ENCODE data around the gene ARPC5. TPM values are rescaled to one million over a fixed set of nuclear protein-coding genes. Genes with fewer than 3 reads are reported as not detected.

The ARPC5 gene
- total RNA-seq, 4 donors from 2014 or later, result 80.6 to 111 (median 91.1) TPM

- no peaks in the 10 kb centered on the region for H3K4me1 ChIP-seq
- no peaks in the 10 kb centered on the region for H3K9me3 ChIP-seq
- no peak for DNase-seq (ENCODE audit: extremely low spot score)
- 94% methylated on average over 8 of the region's 8 CpGs for WGBS
- no peak overlapping the region for H3K27ac ChIP-seq (replicated peaks in 1 of 4)
- no peak for TF ChIP-seq POLR2AphosphoS5 (IDR thresholded peaks at IDR 0.05)
- no peak for TF ChIP-seq CTCF (IDR thresholded peaks at IDR 0.05)
- no peak for TF ChIP-seq POLR2A (IDR thresholded peaks at IDR 0.05; ENCODE audit: low read depth)
- no peak for TF ChIP-seq EP300 (IDR thresholded peaks at IDR 0.05)
- intact Hi-C loops (cut with DNase I), result no loop called here
- no peaks in the 10 kb centered on the region for H3K36me3 ChIP-seq
- no peak overlapping the region for H3K4me3 ChIP-seq
- H3K27me3 ChIP-seq, result no peaks in the 10 kb centered on the region
Observed at GRCh38 chr1:183586926-183587325, 48.7 kb downstream of the ARPC5 start.

GRCh38 chr1:183586455-183586854 is 49.1 kb downstream of the ARPC5 start:
- Histone ChIP-seq H3K27ac (replicated peaks in 1 of 4) (no peak overlapping the region), H3K4me3 (no peak overlapping the region), H3K27me3 (no peaks in the 10 kb centered on the region), H3K9me3 (no peaks in the 10 kb centered on the region), H3K36me3 (no peaks in the 10 kb centered on the region), H3K4me1 (no peaks in the 10 kb centered on the region)
- intact Hi-C loops (cut with DNase I), result no loop called here
- no peak for DNase-seq (ENCODE audit: extremely low spot score)
- TF ChIP-seq POLR2A (IDR thresholded peaks at IDR 0.05; ENCODE audit: low read depth), result no peak
- TF ChIP-seq CTCF (IDR thresholded peaks at IDR 0.05), result no peak
- no peak for TF ChIP-seq POLR2AphosphoS5 (IDR thresholded peaks at IDR 0.05)
- TF ChIP-seq EP300 (IDR thresholded peaks at IDR 0.05), result no peak
- 100% methylated on average over 1 of the region's 1 CpG for WGBS

- Histone ChIP-seq H3K4me1 (no peaks in the 10 kb centered on the region), H3K27me3 (no peaks in the 10 kb centered on the region), H3K36me3 (no peaks in the 10 kb centered on the region), H3K9me3 (no peaks in the 10 kb centered on the region), H3K27ac (replicated peaks in 1 of 4) (no peak overlapping the region), H3K4me3 (no peak overlapping the region)
- WGBS, result 85% methylated on average over 6 of the region's 6 CpGs
- no peak for DNase-seq (ENCODE audit: extremely low spot score)
- intact Hi-C loops (cut with DNase I), result no loop called here
- TF ChIP-seq EP300 (IDR thresholded peaks at IDR 0.05), result no peak
- no peak for TF ChIP-seq POLR2AphosphoS5 (IDR thresholded peaks at IDR 0.05)
- no peak for TF ChIP-seq POLR2A (IDR thresholded peaks at IDR 0.05; ENCODE audit: low read depth)
- no peak for TF ChIP-seq CTCF (IDR thresholded peaks at IDR 0.05)
Observed at GRCh38 chr1:183585038-183585437, 50.5 kb downstream of the ARPC5 start.

GRCh38 chr1:183584147-183584546 is 51.4 kb downstream of the ARPC5 start:
- 77% methylated on average over 5 of the region's 5 CpGs for WGBS
- DNase-seq (ENCODE audit: extremely low spot score), result no peak
- no peak overlapping the region for H3K4me3 ChIP-seq
- no peak overlapping the region for H3K27ac ChIP-seq (replicated peaks in 1 of 4)
- H3K9me3 ChIP-seq, result no peaks in the 10 kb centered on the region
- TF ChIP-seq EP300 (IDR thresholded peaks at IDR 0.05), result no peak
- TF ChIP-seq POLR2AphosphoS5 (IDR thresholded peaks at IDR 0.05), result no peak
- no peak for TF ChIP-seq POLR2A (IDR thresholded peaks at IDR 0.05; ENCODE audit: low read depth)
- TF ChIP-seq CTCF (IDR thresholded peaks at IDR 0.05), result no peak
- H3K4me1 ChIP-seq, result no peaks in the 10 kb centered on the region
- H3K36me3 ChIP-seq, result no peaks in the 10 kb centered on the region
- intact Hi-C loops (cut with DNase I), result no loop called here
- H3K27me3 ChIP-seq, result no peaks in the 10 kb centered on the region

GRCh38 chr1:183583466-183583865 is 52.1 kb downstream of the ARPC5 start:
- no peak for DNase-seq (ENCODE audit: extremely low spot score)
- 70% methylated on average over 6 of the region's 6 CpGs for WGBS
- Histone ChIP-seq H3K4me3 (no peak overlapping the region), H3K36me3 (no peaks in the 10 kb centered on the region), H3K4me1 (no peaks in the 10 kb centered on the region), H3K27ac (replicated peaks in 1 of 4) (no peak overlapping the region), H3K27me3 (no peaks in the 10 kb centered on the region), H3K9me3 (no peaks in the 10 kb centered on the region)
- TF ChIP-seq POLR2AphosphoS5 (IDR thresholded peaks at IDR 0.05) (peak in 1 of 2 donors; percentile 48), CTCF (IDR thresholded peaks at IDR 0.05) (no peak)
- intact Hi-C loops (cut with DNase I), result no loop called here
